Breast epithelium (tissue), 4 donors: ENCODE data around the gene RNF111. TPM values are rescaled to one million over a fixed set of nuclear protein-coding genes. Genes with fewer than 3 reads are reported as not detected.

Experiments used
- DNase-seq, 2 donors: peaks; one replicate each; pipeline ENCODE4 v3.0.0-alpha.2; 2019; ENCODE audit warnings: low spot score in 2 of 2
- H3K27ac ChIP-seq, 2 donors: fragments of 200-600 bp; sonication (generic) in 1 of 2; one replicate each; pipeline ENCODE4 v1.5.1; 2016 to 2019; ENCODE audit warnings: mild to moderate bottlenecking in 1 of 2
- H3K27me3 ChIP-seq, 2 donors: fragments of 200-600 bp; sonication (generic) in 1 of 2; one replicate each; pipeline versions ENCODE4 v1.5.1 to v1.6.0; 2017 to 2019; ENCODE audit warnings: control low read depth in 1 of 2, mild to moderate bottlenecking in 1 of 2
- H3K36me3 ChIP-seq: fragments of 200-600 bp; one replicate; pipeline ENCODE4 v1.5.1; 2019
- H3K4me1 ChIP-seq, 2 donors: fragments of 200-600 bp; sonication (generic); one replicate each; pipeline ENCODE4 v1.5.1; 2016 to 2019; ENCODE audit warnings: control low read depth in 1 of 2
- H3K4me3 ChIP-seq, 3 donors: fragments of 200-600 bp; sonication (generic); 1 replicate in 2 of 3; 2 replicates in 1 of 3; pipeline ENCODE4 v1.5.1; 2016 to 2019; ENCODE audit warnings: mild to moderate bottlenecking in 3 of 3, moderate library complexity in 2 of 3
- H3K9me3 ChIP-seq, 2 donors: fragments of 200-600 bp; sonication (generic) in 1 of 2; one replicate each; pipeline ENCODE4 v1.5.1; 2016 to 2019; ENCODE audit warnings: control low read depth in 1 of 2
- POLR2A ChIP-seq: fragments of 450-650 bp; IDR thresholded peaks from one replicate; pipeline ENCODE4 v1.6.1; 2016; ENCODE audit warnings: antibody characterized with exemption, mild to moderate bottlenecking, moderate library complexity
- POLR2AphosphoS5 ChIP-seq, 3 donors: sonication (generic); formaldehyde crosslinking; IDR thresholded peaks; one replicate each; pipeline ENCODE4 v1.6.1; 2017; ENCODE audit warnings: antibody characterized with exemption in 3 of 3
- intact Hi-C: fragments of 100-400 bp; cut with DNase I; formaldehyde crosslinking; loops from one replicate; pipeline ENCODE4 v1.15.1; 2023; ENCODE audit warnings: low total_unique reads
- total RNA-seq, 3 donors: library from RNA; depleted of rRNA; stranded (reverse); fragments of >200 nt; gene quantifications; one replicate each; pipeline ENCODE4 v1.1.0, GENCODE V29; 2016
- TF ChIP-seq, protein P1 (sequence below), 3 donors: fragments of 450-650 bp; IDR thresholded peaks; one replicate each; pipeline ENCODE4 v1.5.1; 2016 to 2017; ENCODE audit warnings: antibody characterized with exemption in 3 of 3, mild to moderate bottlenecking in 3 of 3, moderate library complexity in 3 of 3

The RNF111 gene
- total RNA-seq, 3 donors from 2014 or later, result 18.4 to 36.9 (median 27.9) TPM

- DNase-seq, result no peak
- H3K36me3 ChIP-seq, result no peaks in the 10 kb centered on the region
- H3K4me3 ChIP-seq, result no peak overlapping the region
- intact Hi-C loops, result no loop called here
- no peaks in the 10 kb centered on the region for H3K27me3 ChIP-seq
- TF ChIP-seq, protein P1, sequence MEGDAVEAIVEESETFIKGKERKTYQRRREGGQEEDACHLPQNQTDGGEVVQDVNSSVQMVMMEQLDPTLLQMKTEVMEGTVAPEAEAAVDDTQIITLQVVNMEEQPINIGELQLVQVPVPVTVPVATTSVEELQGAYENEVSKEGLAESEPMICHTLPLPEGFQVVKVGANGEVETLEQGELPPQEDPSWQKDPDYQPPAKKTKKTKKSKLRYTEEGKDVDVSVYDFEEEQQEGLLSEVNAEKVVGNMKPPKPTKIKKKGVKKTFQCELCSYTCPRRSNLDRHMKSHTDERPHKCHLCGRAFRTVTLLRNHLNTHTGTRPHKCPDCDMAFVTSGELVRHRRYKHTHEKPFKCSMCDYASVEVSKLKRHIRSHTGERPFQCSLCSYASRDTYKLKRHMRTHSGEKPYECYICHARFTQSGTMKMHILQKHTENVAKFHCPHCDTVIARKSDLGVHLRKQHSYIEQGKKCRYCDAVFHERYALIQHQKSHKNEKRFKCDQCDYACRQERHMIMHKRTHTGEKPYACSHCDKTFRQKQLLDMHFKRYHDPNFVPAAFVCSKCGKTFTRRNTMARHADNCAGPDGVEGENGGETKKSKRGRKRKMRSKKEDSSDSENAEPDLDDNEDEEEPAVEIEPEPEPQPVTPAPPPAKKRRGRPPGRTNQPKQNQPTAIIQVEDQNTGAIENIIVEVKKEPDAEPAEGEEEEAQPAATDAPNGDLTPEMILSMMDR (IDR thresholded peaks at IDR 0.05), result no peak
- TF ChIP-seq POLR2AphosphoS5 (IDR thresholded peaks at IDR 0.05), result no peak
- TF ChIP-seq POLR2A, result no peak
- no peaks in the 10 kb centered on the region for H3K9me3 ChIP-seq
- no peak overlapping the region for H3K27ac ChIP-seq
- no peaks in the 10 kb centered on the region for H3K4me1 ChIP-seq
Measured at GRCh38 chr15:59001946-59002345, 14.5 kb downstream of the RNF111 start.

DNA sequence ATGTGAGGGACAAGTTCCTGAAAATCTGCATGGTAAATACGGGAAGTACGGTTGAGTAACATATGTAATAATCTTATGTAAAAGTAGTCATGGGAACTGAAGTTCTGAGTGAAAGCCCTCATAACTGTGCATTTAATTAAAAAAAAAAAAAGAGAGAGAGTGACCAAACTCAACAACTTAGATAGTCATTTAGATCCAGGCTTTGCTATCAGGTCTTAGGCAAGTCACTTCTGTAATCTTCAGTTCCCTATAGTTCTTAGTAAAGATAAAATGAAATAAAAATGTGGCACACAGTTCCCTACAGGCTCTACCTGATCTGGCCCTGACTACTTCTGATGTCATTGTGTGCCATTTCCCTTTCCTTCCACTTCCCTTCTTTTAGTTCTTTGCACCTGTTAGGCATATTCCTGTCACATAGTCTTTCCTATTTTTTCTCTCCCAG, 15.0 kb downstream of the RNF111 start:
- Histone ChIP-seq H3K4me3 (no peak overlapping the region), H3K4me1 (no peaks in the 10 kb centered on the region), H3K27ac (no peak overlapping the region), H3K36me3 (no peaks in the 10 kb centered on the region), H3K27me3 (no peaks in the 10 kb centered on the region), H3K9me3 (no peaks in the 10 kb centered on the region)
- no peak for DNase-seq
- no peak for TF ChIP-seq POLR2AphosphoS5 (IDR thresholded peaks at IDR 0.05)
- no peak for TF ChIP-seq POLR2A
- TF ChIP-seq, protein P1 (IDR thresholded peaks at IDR 0.05), result no peak
- intact Hi-C loops, result no loop called here

DNA sequence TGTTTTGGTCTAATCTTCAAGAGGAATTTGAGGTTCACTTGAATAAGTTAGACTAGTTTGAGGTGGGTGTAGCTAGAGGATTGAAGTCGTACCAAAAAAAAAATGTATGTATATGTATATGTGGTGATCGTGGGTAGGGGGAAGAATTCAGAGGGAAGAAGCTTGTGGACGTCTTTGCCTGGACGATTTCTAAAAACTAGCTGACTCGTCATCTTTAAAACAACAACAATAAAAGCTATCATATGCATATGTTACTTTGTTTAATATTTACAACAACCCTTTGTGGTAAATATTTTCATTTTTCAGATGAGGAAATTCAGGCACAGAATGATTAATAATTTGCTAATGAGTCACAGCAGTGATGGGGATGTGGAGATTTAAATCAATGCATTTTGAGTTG, 18.1 kb downstream of the RNF111 start:
- Histone ChIP-seq H3K9me3 (no peaks in the 10 kb centered on the region), H3K27me3 (no peaks in the 10 kb centered on the region), H3K4me3 (no peak overlapping the region), H3K36me3 (no peaks in the 10 kb centered on the region), H3K27ac (no peak overlapping the region), H3K4me1 (no peaks in the 10 kb centered on the region)
- intact Hi-C loops, result no loop called here
- TF ChIP-seq POLR2AphosphoS5 (IDR thresholded peaks at IDR 0.05), result no peak
- TF ChIP-seq, protein P1 (IDR thresholded peaks at IDR 0.05), result no peak
- TF ChIP-seq POLR2A, result no peak
- no peak for DNase-seq

DNA sequence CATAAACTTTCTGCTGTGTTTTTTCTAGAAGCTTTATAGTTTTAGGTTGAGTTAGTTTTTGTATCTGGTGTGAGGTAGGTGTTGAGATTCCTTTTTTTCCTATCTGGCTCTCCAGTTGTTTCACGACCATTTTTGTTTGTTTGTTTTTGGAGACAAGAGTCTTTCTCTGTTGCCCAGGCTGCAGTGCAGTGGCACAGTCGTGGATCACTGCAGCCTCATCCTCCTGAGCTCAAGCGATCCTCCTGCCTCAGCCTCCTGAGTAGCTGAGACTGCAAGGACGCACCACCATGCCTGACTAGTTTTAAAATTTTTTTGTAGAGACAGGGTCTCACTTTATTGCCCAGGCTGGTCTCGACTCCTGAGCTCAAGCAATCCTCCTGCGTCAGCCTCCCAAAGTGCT, 20.6 kb downstream of the RNF111 start:
- Histone ChIP-seq H3K9me3 (no peaks in the 10 kb centered on the region), H3K4me1 (no peaks in the 10 kb centered on the region), H3K4me3 (no peak overlapping the region), H3K36me3 (no peaks in the 10 kb centered on the region), H3K27ac (no peak overlapping the region), H3K27me3 (no peaks in the 10 kb centered on the region)
- intact Hi-C loops, result no loop called here
- TF ChIP-seq POLR2AphosphoS5 (IDR thresholded peaks at IDR 0.05) (no peak), POLR2A (no peak)
- TF ChIP-seq, protein P1 (IDR thresholded peaks at IDR 0.05), result no peak
- DNase-seq, result no peak

- TF ChIP-seq POLR2AphosphoS5 (IDR thresholded peaks at IDR 0.05) (no peak), POLR2A (no peak)
- TF ChIP-seq, protein P1 (IDR thresholded peaks at IDR 0.05), result no peak
- intact Hi-C loops, result no loop called here
- no peak overlapping the region for H3K4me3 ChIP-seq
- no peaks in the 10 kb centered on the region for H3K4me1 ChIP-seq
- H3K27ac ChIP-seq, result no peak overlapping the region
- H3K9me3 ChIP-seq, result no peaks in the 10 kb centered on the region
- no peaks in the 10 kb centered on the region for H3K36me3 ChIP-seq
- no peaks in the 10 kb centered on the region for H3K27me3 ChIP-seq
- no peak for DNase-seq
Measured at GRCh38 chr15:59011262-59011952, 23.9 kb downstream of the RNF111 start.
